HG03342 (cell line): ENCODE data around the gene DNAH2.

Experiments used
- ATAC-seq: cut with Tn5 transposase; IDR thresholded peaks from one replicate; pipeline ENCODE4 v1.9.1; 2021; ENCODE audit warnings: mild to moderate bottlenecking, moderate library complexity; ENCODE audit not compliant: unreplicated experiment

DNAH2 gene, protein sequence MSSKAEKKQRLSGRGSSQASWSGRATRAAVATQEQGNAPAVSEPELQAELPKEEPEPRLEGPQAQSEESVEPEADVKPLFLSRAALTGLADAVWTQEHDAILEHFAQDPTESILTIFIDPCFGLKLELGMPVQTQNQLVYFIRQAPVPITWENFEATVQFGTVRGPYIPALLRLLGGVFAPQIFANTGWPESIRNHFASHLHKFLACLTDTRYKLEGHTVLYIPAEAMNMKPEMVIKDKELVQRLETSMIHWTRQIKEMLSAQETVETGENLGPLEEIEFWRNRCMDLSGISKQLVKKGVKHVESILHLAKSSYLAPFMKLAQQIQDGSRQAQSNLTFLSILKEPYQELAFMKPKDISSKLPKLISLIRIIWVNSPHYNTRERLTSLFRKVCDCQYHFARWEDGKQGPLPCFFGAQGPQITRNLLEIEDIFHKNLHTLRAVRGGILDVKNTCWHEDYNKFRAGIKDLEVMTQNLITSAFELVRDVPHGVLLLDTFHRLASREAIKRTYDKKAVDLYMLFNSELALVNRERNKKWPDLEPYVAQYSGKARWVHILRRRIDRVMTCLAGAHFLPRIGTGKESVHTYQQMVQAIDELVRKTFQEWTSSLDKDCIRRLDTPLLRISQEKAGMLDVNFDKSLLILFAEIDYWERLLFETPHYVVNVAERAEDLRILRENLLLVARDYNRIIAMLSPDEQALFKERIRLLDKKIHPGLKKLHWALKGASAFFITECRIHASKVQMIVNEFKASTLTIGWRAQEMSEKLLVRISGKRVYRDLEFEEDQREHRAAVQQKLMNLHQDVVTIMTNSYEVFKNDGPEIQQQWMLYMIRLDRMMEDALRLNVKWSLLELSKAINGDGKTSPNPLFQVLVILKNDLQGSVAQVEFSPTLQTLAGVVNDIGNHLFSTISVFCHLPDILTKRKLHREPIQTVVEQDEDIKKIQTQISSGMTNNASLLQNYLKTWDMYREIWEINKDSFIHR (N-terminal part only)

DNA sequence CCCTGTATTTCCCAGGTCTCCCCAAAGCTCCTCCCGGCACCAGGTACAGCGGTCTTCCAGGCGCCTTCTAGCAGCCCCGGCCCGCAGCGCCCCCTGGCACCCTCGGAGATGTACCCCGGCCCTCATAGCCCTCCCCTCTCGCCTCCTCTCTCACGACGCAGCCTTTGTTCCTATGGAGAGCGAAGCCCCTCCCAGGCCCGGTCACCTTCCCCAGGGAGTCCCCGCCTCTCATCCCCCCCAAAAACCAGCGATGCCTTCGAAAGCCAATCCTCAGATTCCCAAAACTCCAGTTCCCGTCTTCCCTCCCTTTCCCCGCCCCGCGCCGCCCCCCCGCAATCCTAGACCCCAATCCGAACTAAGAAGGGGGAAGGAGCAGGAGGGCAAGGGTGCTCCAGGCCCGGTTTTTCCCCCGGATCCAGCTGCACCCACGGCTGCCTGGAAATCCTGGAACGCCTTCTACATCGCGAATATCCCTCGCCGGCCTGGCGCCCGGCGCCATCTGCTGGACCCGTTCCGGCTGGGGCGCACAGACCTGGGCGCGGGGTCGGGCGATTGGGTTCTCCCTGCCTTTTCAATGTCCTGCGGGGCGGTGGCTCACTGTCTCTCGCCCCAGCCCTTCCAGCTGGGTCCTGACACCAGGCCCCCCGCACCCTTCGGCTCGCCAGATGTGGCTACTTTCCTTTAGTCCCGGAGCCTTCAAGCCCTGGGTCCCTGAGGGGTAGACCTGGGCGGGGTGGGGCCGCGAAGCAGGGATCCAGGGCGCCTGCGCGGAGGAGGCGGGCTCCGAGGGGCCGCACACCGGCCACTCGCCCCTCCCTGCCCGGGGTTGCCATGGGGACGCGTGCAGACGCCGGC lies at the start of gene DNAH2:
TSS of gene DNAH2 (plus strand) at position 844 of the 855 bp plus-strand sequence. CDS start 1,991 bp downstream, outside the sequence.
- ATAC-seq = no peak

GRCh38 chr17:7668482-7668881 lies 49.1 kb upstream of the DNAH2 start:
- no peak for ATAC-seq

GRCh38 chr17:7673239-7673638 lies 44.3 kb upstream of the DNAH2 start:
- ATAC-seq = no peak

DNA sequence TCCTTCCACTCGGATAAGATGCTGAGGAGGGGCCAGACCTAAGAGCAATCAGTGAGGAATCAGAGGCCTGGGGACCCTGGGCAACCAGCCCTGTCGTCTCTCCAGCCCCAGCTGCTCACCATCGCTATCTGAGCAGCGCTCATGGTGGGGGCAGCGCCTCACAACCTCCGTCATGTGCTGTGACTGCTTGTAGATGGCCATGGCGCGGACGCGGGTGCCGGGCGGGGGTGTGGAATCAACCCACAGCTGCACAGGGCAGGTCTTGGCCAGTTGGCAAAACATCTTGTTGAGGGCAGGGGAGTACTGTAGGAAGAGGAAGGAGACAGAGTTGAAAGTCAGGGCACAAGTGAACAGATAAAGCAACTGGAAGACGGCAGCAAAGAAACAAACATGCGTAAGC lies 42.6 kb upstream of the DNAH2 start:
- ATAC-seq = no peak

GRCh38 chr17:7676533-7676932 lies 41.0 kb upstream of the DNAH2 start:
- ATAC-seq = no peak

- ATAC-seq = no peak
Measured at GRCh38 chr17:7677388-7678067, 40.0 kb upstream of the DNAH2 start.

- ATAC-seq = no peak
Measured at GRCh38 chr17:7684851-7685532, 32.6 kb upstream of the DNAH2 start.

- peak; percentile 53 for ATAC-seq
Measured at GRCh38 chr17:7685533-7686221, 31.9 kb upstream of the DNAH2 start.

- peak; percentile 36 for ATAC-seq
Measured at GRCh38 chr17:7686222-7687071, 31.1 kb upstream of the DNAH2 start.

DNA sequence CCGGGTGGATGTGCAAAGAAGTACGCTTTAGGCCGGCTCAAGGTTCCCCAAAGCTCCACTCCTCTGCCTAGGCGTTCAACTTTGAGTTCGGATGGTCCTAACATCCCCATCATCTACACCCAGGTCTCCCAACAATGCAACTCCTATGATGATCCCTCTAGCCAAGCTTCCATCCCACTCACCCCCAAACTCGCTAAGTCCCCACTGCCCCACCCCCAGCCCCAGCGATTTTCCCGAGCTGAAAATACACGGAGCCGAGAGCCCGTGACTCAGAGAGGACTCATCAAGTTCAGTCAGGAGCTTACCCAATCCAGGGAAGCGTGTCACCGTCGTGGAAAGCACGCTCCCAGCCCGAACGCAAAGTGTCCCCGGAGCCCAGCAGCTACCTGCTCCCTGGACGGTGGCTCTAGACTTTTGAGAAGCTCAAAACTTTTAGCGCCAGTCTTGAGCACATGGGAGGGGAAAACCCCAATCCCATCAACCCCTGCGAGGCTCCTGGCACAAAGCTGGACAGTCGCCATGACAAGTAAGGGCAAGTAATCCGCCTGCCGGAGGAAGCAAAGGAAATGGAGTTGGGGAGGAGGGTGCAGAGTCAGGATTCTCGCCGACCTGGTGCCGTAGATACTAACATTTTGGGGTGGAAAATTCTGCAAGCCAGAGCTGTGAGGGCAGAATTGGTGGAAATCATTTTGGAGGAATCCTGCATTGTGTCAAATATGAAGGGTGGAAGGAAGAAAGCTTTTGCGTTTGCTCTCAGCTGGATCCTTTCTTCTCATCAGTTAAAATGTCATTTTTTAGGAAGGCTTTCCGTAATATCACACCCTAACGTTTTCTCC lies 30.3 kb upstream of the DNAH2 start, which contains the start of gene TP53:
TSS of gene TP53 (minus strand) at position 419 of the 836 bp plus-strand sequence. CDS start 10,896 bp downstream, outside the sequence.
- peak; percentile 35 for ATAC-seq

DNA sequence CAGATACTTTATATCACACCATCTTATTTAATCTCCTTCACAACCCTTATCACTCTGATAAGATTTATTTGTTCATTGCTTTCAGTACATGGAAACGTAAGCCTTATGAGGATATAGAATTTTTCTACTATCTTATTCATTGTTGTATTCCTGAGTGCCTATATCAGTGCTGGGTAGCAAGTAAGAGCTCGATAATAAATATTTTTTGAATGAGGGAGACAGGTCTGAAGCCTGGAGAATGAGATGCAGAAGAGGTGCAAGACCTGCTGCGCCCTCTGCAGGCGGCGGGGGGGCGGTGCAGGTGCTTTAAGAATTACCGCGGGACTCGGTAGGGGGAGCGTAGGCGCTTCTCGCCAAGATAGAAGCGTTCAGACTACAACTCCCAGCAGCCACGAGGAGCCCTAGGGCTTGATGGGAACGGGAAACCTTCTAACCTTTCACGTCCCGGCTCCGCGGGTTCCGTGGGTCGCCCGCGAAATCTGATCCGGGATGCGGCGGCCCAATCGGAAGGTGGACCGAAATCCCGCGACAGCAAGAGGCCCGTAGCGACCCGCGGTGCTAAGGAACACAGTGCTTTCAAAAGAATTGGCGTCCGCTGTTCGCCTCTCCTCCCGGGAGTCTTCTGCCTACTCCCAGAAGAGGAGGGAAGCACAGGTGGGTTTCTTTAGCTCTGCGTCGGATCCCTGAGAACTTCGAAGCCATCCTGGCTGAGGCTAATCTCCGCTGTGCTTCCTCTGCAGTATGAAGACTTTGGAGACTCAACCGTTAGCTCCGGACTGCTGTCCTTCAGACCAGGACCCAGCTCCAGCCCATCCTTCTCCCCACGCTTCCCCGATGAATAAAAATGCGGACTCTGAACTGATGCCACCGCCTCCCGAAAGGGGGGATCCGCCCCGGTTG lies 29.4 kb upstream of the DNAH2 start, which contains the start of gene WRAP53:
TSS of gene WRAP53 (plus strand) at position 570 of the 900 bp plus-strand sequence. CDS start at position 742, 172 bp downstream.
- peak; percentile 67 for ATAC-seq

DNA sequence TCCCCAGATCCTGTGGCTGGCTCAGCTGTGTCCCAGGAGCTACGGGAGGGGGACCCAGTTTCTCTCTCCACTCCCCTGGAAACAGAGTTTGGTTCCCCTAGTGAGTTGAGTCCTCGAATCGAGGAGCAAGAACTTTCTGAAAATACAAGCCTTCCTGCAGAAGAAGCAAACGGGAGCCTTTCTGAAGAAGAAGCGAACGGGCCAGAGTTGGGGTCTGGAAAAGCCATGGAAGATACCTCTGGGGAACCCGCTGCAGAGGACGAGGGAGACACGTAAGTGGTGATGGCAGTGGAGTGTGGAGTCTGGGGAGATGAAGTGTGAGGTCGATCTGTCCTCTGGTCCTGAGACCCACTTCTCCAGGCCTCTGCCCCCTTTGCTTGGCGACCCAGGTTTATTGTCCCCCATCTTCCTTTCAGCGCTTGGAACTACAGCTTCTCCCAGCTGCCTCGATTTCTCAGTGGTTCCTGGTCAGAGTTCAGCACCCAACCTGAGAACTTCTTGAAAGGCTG lies 28.7 kb upstream of the DNAH2 start:
- ATAC-seq = no peak

DNA sequence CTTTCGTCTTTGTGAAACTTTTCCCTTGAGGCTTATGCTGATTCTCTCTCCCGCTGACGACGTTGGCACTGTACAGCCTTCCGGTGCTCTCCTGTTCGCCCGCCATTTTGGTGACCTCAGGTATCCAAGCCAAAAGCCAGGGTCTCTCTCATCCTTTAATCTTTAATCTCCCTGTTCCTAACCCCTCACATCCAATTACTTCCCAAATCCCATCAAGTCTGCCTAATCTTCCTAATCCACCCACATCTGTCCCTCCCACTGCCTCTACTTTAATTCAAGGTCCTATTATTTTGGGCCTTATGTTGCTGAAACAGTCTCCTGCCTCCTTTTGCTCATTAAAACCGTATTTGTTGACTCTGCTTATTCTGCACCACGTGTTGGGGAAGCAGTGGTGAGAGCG lies 22.0 kb upstream of the DNAH2 start:
- ATAC-seq = no peak

DNA sequence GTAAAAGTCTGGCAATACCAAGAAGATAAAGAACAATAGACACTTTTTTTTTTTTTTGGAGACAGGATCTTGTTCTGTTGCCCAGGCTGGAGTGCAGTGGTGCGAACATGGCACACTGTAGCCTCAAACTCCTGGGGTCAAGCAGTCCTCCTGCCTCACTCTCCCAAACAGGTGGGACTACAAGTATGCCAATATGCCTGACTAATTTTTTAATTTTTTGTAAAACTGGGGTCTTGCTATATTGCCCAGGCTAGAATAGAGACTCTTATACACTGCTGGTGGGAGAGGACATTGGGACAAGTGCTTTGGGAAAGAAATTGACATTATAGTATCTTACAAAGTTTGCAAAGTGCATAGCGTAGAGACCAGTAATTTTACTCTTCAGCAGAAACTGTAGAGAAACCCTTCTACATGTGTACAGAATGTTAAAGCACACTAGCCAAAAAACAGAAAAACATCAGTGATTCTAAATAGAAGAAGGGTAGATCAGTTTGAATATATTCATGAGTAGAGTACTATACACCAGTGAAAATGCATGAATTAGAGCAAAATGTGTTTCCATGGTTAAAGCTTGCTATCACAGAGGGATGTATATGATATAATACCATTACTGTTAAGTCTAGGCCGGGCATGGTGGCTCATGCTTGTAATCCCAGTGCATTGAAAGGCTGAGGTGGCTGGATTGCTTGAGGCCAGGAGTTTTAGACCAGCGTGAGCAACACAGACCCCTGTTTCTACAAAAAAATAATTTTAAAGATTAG lies 19.5 kb upstream of the DNAH2 start:
- no peak for ATAC-seq

DNA sequence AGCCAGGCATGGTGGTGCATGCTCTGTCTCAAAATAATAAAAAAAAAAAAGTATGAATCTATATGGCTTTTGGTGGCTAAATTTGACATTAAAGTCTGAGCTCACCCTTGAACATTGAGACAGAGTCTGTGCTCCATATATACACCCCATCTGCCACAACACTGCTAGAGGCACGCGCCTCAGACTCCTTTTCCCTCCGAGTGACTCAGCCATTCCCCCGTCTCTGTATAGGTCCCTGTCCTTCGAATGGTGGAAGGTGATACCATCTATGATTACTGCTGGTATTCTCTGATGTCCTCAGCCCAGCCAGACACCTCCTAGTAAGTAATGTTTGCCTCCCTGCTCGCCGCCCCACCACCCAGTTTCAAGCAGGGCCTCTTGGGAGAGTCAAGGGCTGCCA lies 17.0 kb upstream of the DNAH2 start:
- ATAC-seq = no peak
